OCI-M1 (cell line): ENCODE measurements around the gene UTP11.
A peak's percentile ranks its signal among the peaks of the same experiment; 100 is the strongest.

ENCODE experiments used
- DNase-seq: peaks from one replicate; lab custom pipeline; 2025; lab: John Stamatoyannopoulos, UW

The UTP11 gene

GRCh38 chr1:38071312-38072256 lies 59.0 kb downstream of the UTP11 start:
- DNase-seq, result peak; percentile 51

GRCh38 chr1:38072858-38073257 lies 60.3 kb downstream of the UTP11 start:
- no peak for DNase-seq

- no peak for DNase-seq
These were observed 61.2 kb downstream of the UTP11 start for GRCh38 chr1:38073534-38074301.

- no peak for DNase-seq
These were observed 61.8 kb downstream of the UTP11 start for GRCh38 chr1:38074302-38074677.
